Measurements from ENCODE around the gene S100A6. TPM values are rescaled to one million over a fixed set of nuclear protein-coding genes. Genes with fewer than 3 reads are reported as not detected.
A peak's percentile ranks its signal among the peaks of the same experiment; 100 is the strongest.
"Not testable (repeated sequence)": the region's sequence is repeated elsewhere in the genome, so short reads cannot be mapped to it uniquely, and the experiment has no call there.

The S100A6 gene
- polyA plus RNA-seq, 4 donors = 184 to 308 (median 260) TPM

GRCh38 chr1:153533689-153534201 lies 2.0 kb downstream of the S100A6 start:
- DNase-seq (ENCODE audit: low read depth in 4 of 4, low spot score in 2 of 4) = no peak

- peak in 2 of 4 donors; percentile 72 to 82 for DNase-seq (ENCODE audit: low read depth in 4 of 4, low spot score in 2 of 4)
These were observed 2.8 kb downstream of the S100A6 start for GRCh38 chr1:153532769-153533599.

GRCh38 chr1:153532181-153532580 lies 3.6 kb downstream of the S100A6 start:
- no peak for DNase-seq (ENCODE audit: low read depth in 4 of 4, low spot score in 2 of 4)

- DNase-seq (ENCODE audit: low read depth in 4 of 4, low spot score in 2 of 4) = no peak
These were observed 4.2 kb downstream of the S100A6 start for GRCh38 chr1:153531638-153532037.

- DNase-seq (ENCODE audit: low read depth in 4 of 4, low spot score in 2 of 4) = no peak
These were observed 8.1 kb downstream of the S100A6 start for GRCh38 chr1:153527683-153528040.

- DNase-seq (ENCODE audit: low read depth in 4 of 4, low spot score in 2 of 4) = no peak
These were observed 8.6 kb downstream of the S100A6 start for GRCh38 chr1:153527023-153527682.

- DNase-seq (ENCODE audit: low read depth in 4 of 4, low spot score in 2 of 4) = no peak
These were observed 9.7 kb downstream of the S100A6 start for GRCh38 chr1:153526132-153526543.

GRCh38 chr1:153525088-153525728 lies 10.6 kb downstream of the S100A6 start:
- no peak for DNase-seq (ENCODE audit: low read depth in 4 of 4, low spot score in 2 of 4)

GRCh38 chr1:153522353-153523048 lies 13.3 kb downstream of the S100A6 start:
- DNase-seq (ENCODE audit: low read depth in 4 of 4, low spot score in 2 of 4) = not testable (repeated sequence)

- DNase-seq (ENCODE audit: low read depth in 4 of 4, low spot score in 2 of 4) = not testable (repeated sequence)
These were observed 14.0 kb downstream of the S100A6 start for GRCh38 chr1:153521808-153522207.

GRCh38 chr1:153520818-153521476 lies 14.8 kb downstream of the S100A6 start:
- DNase-seq (ENCODE audit: low read depth in 4 of 4, low spot score in 2 of 4) = no peak

- not testable (repeated sequence) for DNase-seq (ENCODE audit: low read depth in 4 of 4, low spot score in 2 of 4)
These were observed 15.6 kb downstream of the S100A6 start for GRCh38 chr1:153520137-153520691.

- no peak for DNase-seq (ENCODE audit: low read depth in 4 of 4, low spot score in 2 of 4)
These were observed 16.5 kb downstream of the S100A6 start for GRCh38 chr1:153519242-153519641.

GRCh38 chr1:153515504-153516394 lies 20.0 kb downstream of the S100A6 start:
- DNase-seq (ENCODE audit: low read depth in 4 of 4, low spot score in 2 of 4) = no peak

- no peak for DNase-seq (ENCODE audit: low read depth in 4 of 4, low spot score in 2 of 4)
These were observed 22.1 kb downstream of the S100A6 start for GRCh38 chr1:153513666-153514065.

GRCh38 chr1:153513023-153513422 lies 22.8 kb downstream of the S100A6 start:
- DNase-seq (ENCODE audit: low read depth in 4 of 4, low spot score in 2 of 4) = no peak

- peak in 3 of 4 donors; percentile 46 to 70 (median 65) for DNase-seq (ENCODE audit: low read depth in 4 of 4, low spot score in 2 of 4)
These were observed 24.8 kb downstream of the S100A6 start for GRCh38 chr1:153510984-153511410.

- DNase-seq (ENCODE audit: low read depth in 4 of 4, low spot score in 2 of 4) = no peak
These were observed 25.9 kb downstream of the S100A6 start for GRCh38 chr1:153509729-153510354.

Data from left renal cortex interstitium (tissue), 4 donors.